HG02885 (cell line): ENCODE measurements around the gene KAT6B.

Experiments
- ATAC-seq: cut with Tn5 transposase; IDR thresholded peaks from one replicate; pipeline ENCODE4 v1.9.1; 2021; ENCODE audit warnings: mild to moderate bottlenecking; ENCODE audit not compliant: unreplicated experiment, poor library complexity

The KAT6B gene

DNA sequence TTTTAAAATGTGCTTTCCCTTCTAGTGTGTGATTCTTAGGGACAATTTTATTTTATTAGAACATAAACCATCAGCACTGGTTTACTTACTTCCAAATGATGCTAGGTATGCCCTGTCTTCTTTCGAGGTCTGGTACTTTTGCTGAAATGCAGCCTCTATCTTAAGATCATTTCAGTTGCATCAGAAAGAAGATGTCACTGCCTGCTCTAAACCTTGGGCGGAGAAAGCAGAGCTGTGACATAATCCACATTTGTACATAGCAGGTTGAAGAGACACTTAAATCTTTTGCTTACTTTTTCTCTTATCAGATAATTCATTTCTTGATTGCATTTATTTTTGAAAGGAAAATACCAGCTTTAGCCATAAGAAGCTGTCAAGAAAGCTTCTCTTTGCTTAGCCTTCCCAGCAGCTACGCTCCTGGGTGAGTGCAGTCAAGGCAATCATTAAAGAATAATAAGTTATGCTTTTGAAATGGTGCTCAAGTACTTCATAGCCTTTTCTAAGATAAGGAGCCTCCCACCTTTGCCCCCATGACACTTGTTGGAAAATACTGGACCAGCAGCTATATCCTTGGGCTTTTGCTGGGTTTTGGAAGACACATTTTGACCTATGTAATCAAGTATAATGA, 176.7 kb downstream of the KAT6B start:
- no peak for ATAC-seq

DNA sequence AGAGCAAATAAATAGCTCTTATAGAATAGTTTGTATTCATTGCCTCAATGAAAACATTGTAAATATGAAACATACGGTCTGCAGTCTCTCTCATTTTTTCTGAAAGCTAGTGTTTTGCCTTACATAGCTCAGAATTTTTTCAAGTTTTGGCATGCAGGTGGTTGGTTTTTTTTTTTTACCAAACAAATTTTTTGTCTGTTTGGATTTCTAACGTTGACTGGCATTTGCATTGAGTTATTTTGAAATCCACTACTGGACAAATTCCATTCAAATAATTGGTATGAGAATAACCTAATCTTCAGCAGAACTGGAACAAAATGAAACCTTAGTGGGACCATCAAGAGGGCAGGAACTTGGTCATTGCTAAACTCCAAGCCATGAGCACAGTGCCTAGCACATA, 177.5 kb downstream of the KAT6B start:
- ATAC-seq: no peak

DNA sequence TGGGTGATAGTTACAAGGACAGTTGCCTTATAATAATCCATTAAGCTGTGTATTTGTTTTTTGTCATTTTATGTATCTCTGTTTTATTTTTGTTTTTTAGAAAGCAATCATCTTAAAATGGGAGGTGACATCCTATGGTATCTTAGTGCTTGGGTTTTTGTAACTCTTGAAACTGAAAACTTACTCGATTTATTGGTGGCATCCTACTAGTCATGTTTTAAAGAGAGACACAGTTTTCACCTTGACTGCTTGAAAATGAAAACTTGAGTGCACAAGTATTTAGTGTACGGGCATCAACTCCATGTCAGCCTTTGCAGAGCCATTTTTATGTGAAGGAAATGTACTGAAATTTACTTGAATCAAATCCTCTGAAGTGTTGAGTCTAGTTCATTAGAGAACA, 181.2 kb downstream of the KAT6B start:
- no peak for ATAC-seq

DNA sequence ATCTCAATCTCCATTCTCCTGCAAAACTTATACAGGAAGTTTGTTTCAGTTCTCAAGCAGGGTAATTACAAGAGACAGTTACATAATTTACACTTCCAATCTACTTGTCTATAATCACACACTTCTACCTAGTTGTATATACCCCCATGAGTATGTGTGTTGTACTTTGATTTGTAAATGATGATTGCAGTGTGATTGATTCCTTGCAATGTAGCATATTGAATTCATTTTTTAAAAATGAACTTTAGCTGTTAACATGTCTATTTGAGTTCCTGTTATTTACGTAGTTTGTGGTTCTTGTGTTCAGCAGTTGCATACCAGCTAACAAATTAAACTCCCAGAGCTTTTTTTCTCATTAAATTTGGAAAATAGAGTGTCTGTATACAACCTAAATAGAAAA, 182.6 kb downstream of the KAT6B start:
- no peak for ATAC-seq

DNA sequence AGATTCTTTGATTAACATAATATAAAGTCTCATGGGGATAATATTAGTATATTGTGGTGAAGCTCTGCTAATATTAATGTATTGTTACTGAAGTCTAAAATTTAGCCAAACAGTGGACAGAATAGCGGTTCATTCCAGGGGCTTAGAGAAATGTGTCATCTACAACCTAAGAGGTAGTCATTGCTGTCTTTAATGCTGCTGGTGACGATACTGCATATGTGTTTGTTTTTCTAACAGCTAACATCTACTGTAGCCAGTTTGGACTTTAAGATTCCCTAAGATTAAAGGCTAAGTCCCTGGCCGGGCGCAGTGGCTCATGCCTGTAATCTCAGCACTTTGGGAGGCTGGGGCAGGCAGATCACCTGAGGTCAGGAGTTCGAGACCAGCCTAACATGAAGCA, 183.0 kb downstream of the KAT6B start:
- ATAC-seq: no peak

DNA sequence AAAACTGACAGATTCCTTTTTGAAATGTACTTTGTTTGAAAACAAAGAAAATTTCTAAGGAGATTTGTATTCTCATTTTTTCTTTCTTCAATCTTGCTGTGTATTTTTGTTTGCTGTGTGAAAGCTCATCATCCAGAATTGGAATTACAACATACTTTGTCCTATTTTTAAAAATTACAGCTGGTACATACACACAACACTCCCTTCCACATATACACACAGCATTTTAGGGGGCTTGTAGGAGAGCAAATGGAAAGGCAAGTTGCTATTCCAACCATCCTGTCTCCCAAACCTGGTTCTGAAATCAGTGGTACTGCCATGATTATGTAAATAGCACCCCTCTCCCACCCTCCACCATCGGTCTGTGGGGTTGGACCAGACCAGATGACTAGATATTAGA, 184.0 kb downstream of the KAT6B start:
- ATAC-seq: no peak

DNA sequence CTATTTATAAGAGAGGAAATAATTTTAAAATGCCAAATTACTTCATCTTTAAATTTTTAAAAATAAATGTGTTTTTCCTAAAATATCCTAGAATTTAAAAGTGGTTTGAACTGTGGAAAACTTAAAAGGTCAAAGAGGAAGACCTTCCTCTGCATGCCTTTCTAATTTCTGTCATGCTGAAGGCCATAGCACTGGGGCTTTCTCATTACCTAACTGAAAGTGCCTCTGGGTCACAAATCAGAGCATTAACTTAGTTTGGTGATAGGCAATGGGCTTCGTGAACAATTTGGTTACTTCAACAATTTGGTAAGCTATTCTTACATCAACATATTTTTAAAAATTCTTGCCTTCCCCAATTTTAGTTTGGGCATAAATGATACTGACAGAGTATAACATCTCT, 184.8 kb downstream of the KAT6B start:
- peak; percentile 40 for ATAC-seq

DNA sequence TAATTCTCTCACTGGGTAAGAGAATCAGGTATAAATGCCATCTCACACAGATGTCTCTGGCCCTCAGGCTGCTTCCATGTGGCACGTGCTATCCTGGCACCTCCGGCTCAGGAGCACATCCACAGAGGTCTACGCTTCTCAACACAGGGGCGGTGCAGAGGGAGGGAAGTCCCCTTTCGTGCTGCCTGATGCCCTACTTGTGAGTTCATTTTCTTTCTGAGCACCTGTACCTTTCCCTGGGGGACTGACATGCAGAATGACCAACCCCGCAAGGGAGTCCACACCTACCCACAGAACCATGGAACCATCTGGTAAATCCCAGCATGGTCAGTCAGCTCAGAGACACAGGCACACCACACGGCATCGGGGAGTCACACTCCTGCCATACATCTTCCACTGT, 186.1 kb downstream of the KAT6B start:
- ATAC-seq: peak; percentile 43

DNA sequence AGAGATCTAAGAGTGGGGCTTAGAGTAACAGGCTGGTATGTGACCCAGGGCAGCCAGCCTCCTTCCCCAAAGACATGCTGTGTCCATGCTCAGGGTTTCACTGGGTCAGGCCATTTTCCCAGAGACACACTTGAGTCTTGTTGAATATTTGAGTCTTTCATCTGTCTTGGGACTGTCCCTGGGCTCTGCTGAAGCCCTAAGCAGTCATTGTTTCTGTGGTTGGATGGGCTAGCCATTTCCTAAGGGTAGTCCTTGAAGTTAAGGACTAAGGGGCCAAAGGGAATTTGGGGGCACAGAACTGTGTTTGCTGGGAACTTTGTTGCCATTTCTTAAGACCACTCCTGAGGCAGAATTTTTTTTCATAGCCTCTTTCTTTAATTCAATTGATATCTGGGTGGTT, 186.6 kb downstream of the KAT6B start:
- peak; percentile 15 for ATAC-seq

DNA sequence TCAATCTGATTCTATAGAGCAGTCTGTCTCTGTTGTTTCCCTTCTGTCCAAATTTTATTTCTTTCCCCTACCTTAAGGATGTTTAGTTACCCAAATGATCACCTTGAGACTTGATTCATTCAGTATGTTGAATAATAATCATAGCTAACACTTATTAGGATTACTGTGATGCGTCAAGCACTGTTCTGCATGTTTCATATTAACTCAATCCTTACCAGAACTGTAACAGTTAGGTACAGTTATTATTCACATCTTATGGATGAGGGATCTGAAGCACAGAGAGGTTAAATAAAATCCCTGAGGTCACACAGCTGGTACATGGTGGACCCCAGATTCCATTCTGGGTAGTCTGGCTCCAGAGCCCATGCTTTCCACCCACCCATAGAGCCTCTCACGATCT, 187.1 kb downstream of the KAT6B start:
- ATAC-seq: no peak

DNA sequence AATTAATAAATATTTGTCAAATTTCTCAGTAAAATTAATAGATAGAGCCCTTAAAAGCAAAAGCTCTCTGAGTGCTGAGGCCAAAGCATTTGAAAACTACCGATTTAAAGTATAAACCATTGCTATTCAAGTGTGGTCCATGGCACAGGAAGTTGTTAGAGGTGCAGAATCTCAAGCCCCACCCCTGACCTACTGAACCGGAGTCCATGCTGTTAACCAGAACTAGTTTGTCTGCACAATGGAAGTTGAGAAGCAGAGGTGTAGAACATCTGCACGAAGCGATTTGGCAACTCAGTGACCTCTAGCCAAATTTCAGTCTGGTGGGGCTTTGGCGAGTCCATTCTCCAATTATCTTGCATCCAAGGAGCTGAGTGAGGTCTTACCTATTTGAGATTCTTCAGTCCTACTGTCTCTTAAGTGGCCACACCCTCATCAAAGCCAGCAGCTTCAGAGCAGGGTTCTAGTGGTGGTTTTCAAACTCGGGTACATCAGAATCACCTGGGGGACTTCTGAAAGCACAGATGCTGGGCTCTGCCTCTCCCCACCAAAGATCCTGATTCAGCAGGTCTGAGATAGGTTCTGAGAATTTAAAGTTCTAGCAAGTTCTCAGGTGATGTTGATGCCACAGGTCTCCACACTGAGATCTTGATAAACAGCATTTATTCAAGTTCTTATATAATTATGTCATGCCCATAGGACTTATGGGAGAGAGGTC, 188.3 kb downstream of the KAT6B start:
- ATAC-seq: no peak

DNA sequence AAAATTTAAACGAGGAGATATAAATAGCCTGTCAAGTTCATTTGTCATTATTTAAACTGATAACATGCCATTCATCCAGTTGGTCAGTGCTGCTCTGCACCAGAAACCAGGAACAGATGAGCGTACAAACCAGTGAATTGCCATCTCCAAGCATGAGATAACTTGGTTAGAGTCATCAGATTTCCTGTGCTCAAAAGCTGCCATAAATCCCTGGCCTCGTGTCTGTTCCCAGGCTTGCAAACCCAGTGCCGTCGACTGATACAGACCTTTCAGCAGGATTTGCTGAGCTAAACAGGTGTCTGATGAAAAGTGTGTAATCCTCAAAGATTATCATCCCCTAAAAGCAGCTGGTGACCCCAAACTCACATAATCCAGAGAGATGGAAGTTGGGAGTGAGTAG, 189.0 kb downstream of the KAT6B start:
- no peak for ATAC-seq

DNA sequence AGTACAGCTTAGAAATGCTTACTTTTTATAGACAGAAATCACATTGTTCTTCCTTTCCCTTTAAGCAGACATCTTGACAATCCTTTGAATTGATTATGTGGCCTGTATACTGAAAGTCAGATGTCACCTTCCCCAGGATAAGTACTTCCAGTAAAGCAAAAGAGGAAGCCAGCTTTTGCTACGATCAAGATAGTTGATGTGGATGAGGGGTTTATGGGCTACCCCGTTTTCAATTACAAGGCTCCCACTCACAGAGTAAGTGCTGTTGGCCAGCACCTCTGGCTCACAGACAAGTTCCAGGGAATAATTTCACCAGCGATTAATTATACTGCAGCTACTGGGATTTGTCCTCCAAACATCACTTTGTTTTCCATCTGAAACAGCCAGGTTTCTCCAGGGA, 189.9 kb downstream of the KAT6B start:
- no peak for ATAC-seq

DNA sequence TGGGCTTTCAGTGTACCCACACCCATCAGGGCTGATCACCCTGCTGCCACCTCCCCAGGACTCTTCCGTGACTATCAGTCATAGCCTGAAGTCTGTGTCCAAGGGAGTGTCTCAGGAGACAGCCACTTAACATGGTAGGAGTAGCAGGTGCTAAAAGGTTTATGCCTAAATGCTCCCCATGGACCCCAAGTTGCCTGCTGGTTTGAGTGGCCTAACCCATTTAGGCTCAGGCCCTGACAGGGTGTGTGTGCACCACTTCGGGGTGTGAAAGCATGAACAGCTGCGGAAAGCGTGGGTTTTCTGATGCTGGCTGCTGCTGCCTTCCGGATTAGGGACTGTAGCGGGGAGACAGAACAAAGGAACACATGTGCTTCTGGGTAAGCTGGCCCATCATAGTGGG, 191.9 kb downstream of the KAT6B start:
- ATAC-seq: no peak

DNA sequence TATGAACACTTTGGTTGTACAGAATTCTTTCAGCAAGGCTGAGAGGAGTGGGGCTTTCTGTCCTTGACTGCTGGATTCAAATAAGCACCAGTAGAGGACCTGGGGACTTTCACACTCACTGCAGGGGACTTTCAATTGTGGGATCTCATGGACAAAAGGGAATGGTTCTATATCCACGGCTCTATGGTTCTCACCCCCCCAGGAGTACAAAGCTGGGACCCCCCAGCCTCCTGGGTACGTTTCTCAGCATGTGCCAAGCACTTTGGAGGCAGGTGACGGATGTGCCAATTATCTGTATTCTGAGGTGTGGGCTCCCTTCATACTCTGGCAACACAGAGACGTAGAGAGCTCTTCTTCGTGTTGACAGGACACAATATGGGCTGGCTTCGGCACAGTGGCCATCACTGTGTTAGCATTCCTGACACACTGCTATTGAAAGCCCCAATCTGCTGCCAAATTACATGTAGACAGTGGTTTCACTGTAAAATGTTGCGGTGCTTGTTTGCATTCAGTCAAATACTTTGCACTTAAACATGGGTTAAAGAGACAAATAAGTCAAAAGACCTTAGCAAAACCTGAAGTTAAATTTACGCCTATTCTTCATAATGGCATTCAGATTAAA, 192.4 kb downstream of the KAT6B start:
- ATAC-seq: no peak

DNA sequence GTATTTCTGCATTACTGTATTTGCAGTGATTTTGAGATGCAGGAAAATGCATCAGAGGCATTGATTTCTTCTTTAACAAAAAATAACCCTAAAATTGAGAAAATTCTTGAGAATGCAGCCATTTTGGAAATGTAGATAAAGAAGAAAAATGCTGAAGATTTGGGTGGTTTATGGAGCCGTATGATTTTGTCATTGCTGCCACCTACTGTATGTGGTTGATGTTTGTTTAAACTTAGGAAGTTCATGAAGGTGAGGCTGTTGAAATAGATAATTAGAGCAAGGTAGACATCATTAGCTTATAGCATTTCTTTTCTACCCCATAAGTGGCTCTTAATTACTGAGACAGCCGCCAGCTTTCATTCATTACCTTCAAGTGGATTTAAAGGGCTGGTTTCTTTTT, 193.0 kb downstream of the KAT6B start:
- ATAC-seq: no peak

DNA sequence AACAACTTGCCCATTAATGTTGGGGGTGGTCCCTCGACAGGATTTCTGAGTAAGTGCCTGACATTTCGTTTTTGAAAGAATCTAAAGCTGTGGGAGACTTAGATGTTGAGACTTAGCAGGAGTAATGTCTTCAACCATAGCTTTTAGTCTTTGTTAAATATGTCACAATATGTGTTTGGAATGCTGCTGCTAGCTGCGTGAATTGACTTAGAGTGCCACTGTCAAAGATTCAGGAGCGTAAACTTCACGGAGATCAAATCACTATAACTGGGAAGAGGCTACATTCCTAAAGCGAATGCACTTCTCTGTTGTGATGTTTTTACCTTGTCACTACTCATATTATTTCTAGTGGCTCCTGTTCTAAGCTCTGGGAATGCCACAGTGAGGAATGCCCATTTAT, 193.8 kb downstream of the KAT6B start:
- no peak for ATAC-seq

DNA sequence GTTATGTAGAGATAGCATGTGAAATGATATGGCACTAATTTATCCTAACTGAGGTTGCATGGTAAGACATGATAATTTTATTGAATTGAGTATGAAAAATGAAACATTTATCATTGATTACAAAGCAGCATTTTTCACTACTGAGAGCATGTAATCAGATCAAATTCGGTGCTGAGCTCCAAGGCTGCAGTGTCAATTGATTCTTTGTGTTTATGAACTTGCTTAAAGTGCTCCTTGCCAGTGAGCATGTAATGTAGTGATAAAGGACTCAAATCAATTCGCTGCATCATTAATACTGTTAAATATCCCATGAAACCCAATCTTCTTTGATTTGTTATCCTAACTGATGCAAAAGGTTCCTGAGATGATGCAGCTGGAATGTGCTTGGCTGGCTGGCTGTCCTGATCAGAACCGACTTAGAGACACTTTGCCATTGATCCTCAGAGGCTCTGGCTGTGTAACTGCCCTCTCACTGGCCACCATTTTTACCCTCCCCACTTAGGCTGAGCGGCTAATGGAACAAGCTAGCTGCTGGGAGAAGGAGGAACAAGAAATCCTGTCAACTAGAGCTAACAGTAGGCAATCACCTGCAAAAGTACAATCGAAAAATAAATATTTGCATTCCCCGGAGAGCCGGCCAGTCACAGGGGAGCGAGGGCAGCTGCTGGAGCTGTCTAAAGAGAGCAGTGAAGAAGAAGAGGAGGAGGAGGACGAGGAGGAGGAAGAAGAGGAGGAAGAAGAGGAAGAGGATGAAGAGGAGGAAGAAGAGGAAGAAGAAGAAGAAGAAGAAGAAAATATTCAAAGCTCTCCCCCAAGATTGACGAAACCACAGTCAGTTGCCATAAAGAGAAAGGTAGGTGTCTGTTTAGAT, 195.2 kb downstream of the KAT6B start:
- ATAC-seq: no peak

DNA sequence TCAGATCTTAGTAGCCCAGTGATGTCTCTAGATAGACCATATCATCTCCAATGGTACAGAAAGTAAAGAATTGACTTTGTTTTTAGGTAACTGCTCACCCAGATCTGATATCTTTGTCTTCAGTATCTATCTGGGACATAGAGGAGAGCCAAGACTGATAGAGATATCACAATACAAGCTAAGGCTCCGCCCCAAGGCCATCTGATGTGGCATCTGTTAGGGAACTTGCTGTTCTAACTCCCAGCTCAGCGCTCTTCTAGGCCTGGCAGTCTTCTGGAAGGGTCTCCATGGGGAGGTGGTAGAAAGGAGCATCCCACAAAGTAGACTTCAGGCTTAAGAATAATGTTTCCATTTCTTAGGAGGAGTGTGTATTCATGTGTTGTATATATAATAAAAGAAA, 196.7 kb downstream of the KAT6B start:
- no peak for ATAC-seq

DNA sequence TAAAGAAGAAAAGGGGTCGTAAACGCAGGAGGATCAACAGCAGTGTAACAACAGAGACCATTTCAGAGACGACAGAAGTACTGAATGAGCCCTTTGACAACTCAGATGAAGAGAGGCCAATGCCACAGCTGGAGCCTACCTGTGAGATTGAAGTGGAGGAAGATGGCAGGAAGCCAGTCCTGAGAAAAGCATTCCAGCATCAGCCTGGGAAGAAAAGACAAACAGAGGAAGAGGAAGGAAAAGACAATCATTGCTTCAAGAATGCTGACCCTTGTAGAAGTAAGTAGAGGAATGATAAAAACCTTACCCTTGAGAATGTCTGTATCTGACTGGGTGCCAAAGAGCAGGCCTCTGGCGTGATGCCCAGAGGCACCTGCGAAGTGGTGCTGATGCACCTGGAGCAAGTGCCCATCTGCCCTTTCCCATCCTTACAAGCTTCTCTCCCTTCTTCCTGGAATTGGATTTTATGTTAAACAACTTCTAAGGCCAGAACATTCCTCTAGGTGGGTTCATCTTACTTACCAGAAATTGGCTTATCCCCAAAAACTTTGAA, 198.6 kb downstream of the KAT6B start:
- no peak for ATAC-seq

DNA sequence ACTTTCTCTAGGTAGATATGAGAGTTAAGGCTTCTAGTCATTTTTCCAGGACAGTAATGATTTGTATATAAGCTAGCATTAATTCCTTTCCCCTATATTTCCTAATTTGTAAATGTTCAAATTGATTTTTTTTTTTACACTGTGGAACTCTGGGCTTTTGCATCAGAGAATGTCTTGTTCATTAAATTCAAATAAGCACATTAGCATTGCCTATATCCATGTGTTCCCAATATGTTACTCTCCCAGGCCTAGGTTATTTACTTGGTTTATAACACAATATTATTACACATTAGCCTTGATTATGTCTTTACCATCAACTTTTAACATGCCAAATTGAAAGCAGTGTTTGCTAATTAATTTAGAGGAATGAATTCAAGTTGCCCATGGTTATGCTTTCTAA, 201.6 kb downstream of the KAT6B start:
- no peak for ATAC-seq
